PC-9 (cell line): Measurements from ENCODE around the gene ATP8A1. TPM values are rescaled to one million over a fixed set of nuclear protein-coding genes. Genes with fewer than 3 reads are reported as not detected.

Source experiments
- BruUV-seq: library from RNA; stranded (reverse); fragments of 400-500 nt; replicated peaks from 2 replicates; lab custom pipeline; 2021; lab: Mats Ljungman, UMichigan
- CTCF ChIA-PET: fragments of 300-600 bp; sonication (Branson Sonifier 250); formaldehyde crosslinking; loops from one replicate; lab custom pipeline; 2022; ENCODE audit warnings: antibody characterized with exemption; lab: Charles Lee
- POLR2A ChIA-PET: fragments of 300-600 bp; sonication (Branson Sonifier 250); formaldehyde crosslinking; loops from one replicate; lab custom pipeline; 2022; ENCODE audit warnings: antibody characterized with exemption; ENCODE audit not compliant: unreplicated experiment; lab: Charles Lee
- DNase-seq, 2 experiments: peaks; one replicate each; pipeline versions ENCODE4 v3.0.0 to v3.0.0-alpha.2; 2015 to 2022; ENCODE audit warnings: mixed read lengths in 1 of 2
- H2AFZ ChIP-seq: fragments of 200-600 bp; sonication (generic); 2 replicates; pipeline ENCODE4 v1.8.1; 2017; ENCODE audit warnings: antibody characterized with exemption
- H3F3A ChIP-seq: fragments of 200-600 bp; sonication (generic); 2 replicates; pipeline ENCODE4 v1.8.1; 2017; ENCODE audit warnings: antibody characterized with exemption, mild to moderate bottlenecking, low read depth; ENCODE audit not compliant: insufficient read depth
- H3K27ac ChIP-seq: fragments of 200-600 bp; sonication (generic); 2 replicates; pipeline ENCODE4 v1.6.1; 2016; ENCODE audit warnings: mixed run types
- H3K27me3 ChIP-seq: fragments of 200-600 bp; sonication (generic); 2 replicates; pipeline ENCODE4 v1.6.1; 2016; ENCODE audit warnings: low read depth, mixed run types; ENCODE audit not compliant: insufficient read depth
- H3K36me3 ChIP-seq: fragments of 200-600 bp; sonication (generic); 2 replicates; pipeline ENCODE4 v1.6.1; 2016; ENCODE audit warnings: low read depth, mixed run types
- H3K4me1 ChIP-seq: fragments of 200-600 bp; sonication (generic); replicated peaks from 2 replicates; pipeline ENCODE4 v1.6.1; 2016; ENCODE audit warnings: mixed run types; ENCODE audit not compliant: insufficient read depth
- H3K4me2 ChIP-seq: fragments of 200-600 bp; sonication (generic); 2 replicates; pipeline ENCODE4 v1.6.1; 2017; ENCODE audit warnings: mixed run types
- H3K4me3 ChIP-seq: fragments of 200-600 bp; sonication (generic); 2 replicates; pipeline ENCODE4 v1.6.1; 2016; ENCODE audit warnings: mixed run types
- H3K79me2 ChIP-seq: fragments of 200-600 bp; sonication (generic); 2 replicates; pipeline ENCODE4 v1.6.1; 2017; ENCODE audit warnings: low read depth, mixed run types
- H3K9me2 ChIP-seq: fragments of 200-600 bp; sonication (generic); 2 replicates; pipeline ENCODE4 v1.8.1; 2017; ENCODE audit warnings: mild to moderate bottlenecking; ENCODE audit not compliant: insufficient read depth
- H3K9me3 ChIP-seq: fragments of 200-600 bp; sonication (generic); 2 replicates; pipeline ENCODE4 v1.8.1; 2016; ENCODE audit warnings: low read depth; ENCODE audit not compliant: insufficient read depth
- H4K20me1 ChIP-seq: fragments of 200-600 bp; sonication (generic); 2 replicates; pipeline ENCODE4 v1.8.1; 2017; ENCODE audit not compliant: insufficient read depth
- EZH2 ChIP-seq: fragments of 200-600 bp; sonication (generic); IDR thresholded peaks from 2 replicates; pipeline ENCODE4 v1.8.0; 2017; ENCODE audit warnings: antibody characterized with exemption, low read depth
- intact Hi-C: fragments of 100-400 bp; cut with micrococcal nuclease; formaldehyde crosslinking; loops from one replicate; pipeline ENCODE4 v1.10.0; 2022; ENCODE audit not compliant: unreplicated experiment
- total RNA-seq: library from RNA; stranded (reverse); gene quantifications from 2 replicates; pipeline ENCODE4 v1.2.3, GENCODE V29; 2021
- TF ChIP-seq, protein P1 (sequence below): fragments of 200-600 bp; sonication (generic); conservative IDR thresholded peaks from 2 replicates; pipeline ENCODE4 v1.6.1; 2017; ENCODE audit warnings: mixed run types, antibody characterized with exemption, mild to moderate bottlenecking, moderate library complexity

ATP8A1 gene
- total RNA-seq, 1 experiment from 2014 or later, result not detected

DNA sequence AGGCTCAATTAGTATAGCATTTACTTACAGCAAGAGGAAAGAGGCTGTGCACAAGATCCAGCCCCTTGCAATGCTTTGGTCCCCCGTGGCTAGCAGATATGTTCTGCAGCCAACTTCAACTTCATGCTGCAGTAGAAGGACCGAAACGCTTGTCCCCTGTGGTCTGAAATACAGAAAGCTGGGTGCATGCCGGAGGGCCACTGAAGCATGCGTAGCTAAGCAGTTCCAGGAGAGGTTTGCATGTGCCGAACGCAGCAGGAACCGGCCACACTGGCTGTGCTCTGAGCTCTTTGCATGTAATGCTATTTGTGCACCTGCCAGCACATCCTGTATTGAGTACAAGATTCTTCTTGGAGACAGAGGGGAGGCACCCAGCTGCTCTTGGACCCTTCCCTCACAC lies 295.4 kb downstream of the ATP8A1 start:
- no peaks in the 10 kb centered on the region for H3F3A ChIP-seq
- TF ChIP-seq, protein P1, sequence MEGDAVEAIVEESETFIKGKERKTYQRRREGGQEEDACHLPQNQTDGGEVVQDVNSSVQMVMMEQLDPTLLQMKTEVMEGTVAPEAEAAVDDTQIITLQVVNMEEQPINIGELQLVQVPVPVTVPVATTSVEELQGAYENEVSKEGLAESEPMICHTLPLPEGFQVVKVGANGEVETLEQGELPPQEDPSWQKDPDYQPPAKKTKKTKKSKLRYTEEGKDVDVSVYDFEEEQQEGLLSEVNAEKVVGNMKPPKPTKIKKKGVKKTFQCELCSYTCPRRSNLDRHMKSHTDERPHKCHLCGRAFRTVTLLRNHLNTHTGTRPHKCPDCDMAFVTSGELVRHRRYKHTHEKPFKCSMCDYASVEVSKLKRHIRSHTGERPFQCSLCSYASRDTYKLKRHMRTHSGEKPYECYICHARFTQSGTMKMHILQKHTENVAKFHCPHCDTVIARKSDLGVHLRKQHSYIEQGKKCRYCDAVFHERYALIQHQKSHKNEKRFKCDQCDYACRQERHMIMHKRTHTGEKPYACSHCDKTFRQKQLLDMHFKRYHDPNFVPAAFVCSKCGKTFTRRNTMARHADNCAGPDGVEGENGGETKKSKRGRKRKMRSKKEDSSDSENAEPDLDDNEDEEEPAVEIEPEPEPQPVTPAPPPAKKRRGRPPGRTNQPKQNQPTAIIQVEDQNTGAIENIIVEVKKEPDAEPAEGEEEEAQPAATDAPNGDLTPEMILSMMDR, result no peak
- TF ChIP-seq EZH2, result no peak
- ChIA-PET CTCF (no interaction called here), POLR2A (no interaction called here)
- intact Hi-C loops, result no loop called here
- no peaks in the 10 kb centered on the region for H3K4me1 ChIP-seq
- no peak overlapping the region for H2AFZ ChIP-seq
- H3K27me3 ChIP-seq, result peaks cover 11% of the 10 kb centered on the region
- no peak for DNase-seq
- H3K36me3 ChIP-seq, result no peaks in the 10 kb centered on the region
- no peaks in the 10 kb centered on the region for H3K79me2 ChIP-seq
- H3K4me3 ChIP-seq, result no peak overlapping the region
- BruUV-seq, result no TSS peak
- no peaks in the 10 kb centered on the region for H3K9me2 ChIP-seq
- no peaks in the 10 kb centered on the region for H4K20me1 ChIP-seq
- H3K27ac ChIP-seq, result no peak overlapping the region
- no peak overlapping the region for H3K4me2 ChIP-seq
- no peaks in the 10 kb centered on the region for H3K9me3 ChIP-seq

DNA sequence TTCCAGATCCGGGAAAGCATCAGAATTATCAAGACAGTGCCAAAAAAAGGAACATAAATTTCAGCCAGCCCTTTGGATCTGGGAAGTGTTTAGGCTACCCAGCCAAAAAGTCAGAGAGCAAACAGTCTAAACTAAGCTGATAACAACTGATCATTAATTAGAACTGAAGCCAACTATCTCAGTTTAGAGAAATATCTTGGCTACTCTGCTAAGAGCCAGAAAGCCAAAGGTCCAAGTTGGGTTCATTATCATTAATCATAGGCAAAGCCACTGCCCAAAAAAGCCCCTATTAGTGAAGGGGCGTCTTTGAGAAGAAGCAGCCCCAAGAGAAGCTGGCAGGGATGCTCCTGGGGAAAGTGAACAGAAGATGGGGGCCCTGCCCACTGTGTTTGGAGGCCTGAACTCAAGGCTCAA lies 296.6 kb downstream of the ATP8A1 start:
- intact Hi-C loops, result no loop called here
- ChIA-PET POLR2A (no interaction called here), CTCF (no interaction called here)
- Histone ChIP-seq H2AFZ (no peak overlapping the region), H3K27ac (no peak overlapping the region), H3F3A (no peaks in the 10 kb centered on the region), H3K9me2 (no peaks in the 10 kb centered on the region), H4K20me1 (no peaks in the 10 kb centered on the region), H3K36me3 (no peaks in the 10 kb centered on the region), H3K9me3 (no peaks in the 10 kb centered on the region), H3K4me2 (0 out of 2 replicates have a peak overlapping the region, but pooled peaks have one; percentile 59), H3K4me1 (no peaks in the 10 kb centered on the region), H3K4me3 (no peak overlapping the region), H3K79me2 (no peaks in the 10 kb centered on the region), H3K27me3 (peaks cover 22% of the 10 kb centered on the region)
- BruUV-seq, result no TSS peak
- no peak for DNase-seq
- TF ChIP-seq, protein P1, result no peak
- TF ChIP-seq EZH2, result no peak

DNA sequence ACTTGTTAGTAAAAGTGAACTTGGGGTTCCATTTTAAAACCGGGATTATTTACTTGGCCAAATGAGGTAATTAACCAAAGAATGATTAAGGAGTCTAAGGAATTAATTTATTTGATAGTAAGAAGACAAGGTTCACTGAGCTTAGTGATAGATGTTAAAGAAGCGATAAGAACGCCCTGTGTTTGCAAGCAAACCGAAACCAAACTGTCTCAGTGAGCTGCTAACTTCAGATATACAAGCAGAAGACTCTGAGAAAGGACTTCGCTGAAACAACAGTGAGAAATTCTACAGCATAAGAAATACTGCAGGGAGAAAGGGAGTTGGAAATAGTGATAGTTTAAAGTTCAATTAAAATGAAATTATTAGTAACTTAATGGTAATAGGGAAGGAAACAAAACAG lies 297.2 kb downstream of the ATP8A1 start:
- H3K27ac ChIP-seq, result no peak overlapping the region
- H3K27me3 ChIP-seq, result peaks cover 22% of the 10 kb centered on the region
- no peaks in the 10 kb centered on the region for H3K4me1 ChIP-seq
- H3K4me2 ChIP-seq, result peak overlapping the region; percentile 59
- no peak for DNase-seq
- no peak overlapping the region for H3K4me3 ChIP-seq
- BruUV-seq, result no TSS peak
- POLR2A ChIA-PET, result no interaction called here
- no peaks in the 10 kb centered on the region for H3K36me3 ChIP-seq
- no peaks in the 10 kb centered on the region for H4K20me1 ChIP-seq
- TF ChIP-seq EZH2, result no peak
- TF ChIP-seq, protein P1, result no peak
- intact Hi-C loops, result no loop called here
- H3K9me2 ChIP-seq, result no peaks in the 10 kb centered on the region
- no peaks in the 10 kb centered on the region for H3K9me3 ChIP-seq
- CTCF ChIA-PET, result no interaction called here
- no peak overlapping the region for H2AFZ ChIP-seq
- H3K79me2 ChIP-seq, result no peaks in the 10 kb centered on the region
- no peaks in the 10 kb centered on the region for H3F3A ChIP-seq

Other genes with a start within 250 kb of the ATP8A1 start
- not detected in 2 replicates for gene GRXCR1, start 235.6 kb upstream of the ATP8A1 start, total RNA-seq